ENCODE measurements around the gene HLA-DQA1.

The HLA-DQA1 gene

GRCh38 chr6:32603888-32604287 is 33.3 kb upstream of the HLA-DQA1 start:
- no peak overlapping the region for H3K4me3 ChIP-seq (ENCODE audit: low read depth, low read length)
- DNase-seq (ENCODE audit: low read depth), result no peak
- no peak for TF ChIP-seq MAX (IDR thresholded peaks at IDR 0.05; ENCODE audit: low read depth, low read length)
- no peak for TF ChIP-seq MYC (IDR thresholded peaks at IDR 0.05; ENCODE audit: low read depth, low read length)
- no peak for TF ChIP-seq POLR2A (IDR thresholded peaks at IDR 0.05; ENCODE audit: extremely low read depth, insufficient read length)
- no peak for TF ChIP-seq CTCF (IDR thresholded peaks at IDR 0.05; ENCODE audit: low read depth, low read length)

GRCh38 chr6:32604434-32604877 is 32.8 kb upstream of the HLA-DQA1 start:
- H3K4me3 ChIP-seq (ENCODE audit: low read depth, low read length), result no peak overlapping the region
- TF ChIP-seq MYC (IDR thresholded peaks at IDR 0.05; ENCODE audit: low read depth, low read length), result no peak
- no peak for DNase-seq (ENCODE audit: low read depth)

- DNase-seq (ENCODE audit: low read depth), result no peak
- TF ChIP-seq POLR2A (IDR thresholded peaks at IDR 0.05; ENCODE audit: extremely low read depth, insufficient read length) (no peak), MYC (IDR thresholded peaks at IDR 0.05; ENCODE audit: low read depth, low read length) (no peak), CTCF (IDR thresholded peaks at IDR 0.05; ENCODE audit: low read depth, low read length) (no peak), MAX (IDR thresholded peaks at IDR 0.05; ENCODE audit: low read depth, low read length) (no peak)
- H3K4me3 ChIP-seq (ENCODE audit: low read depth, low read length), result no peak overlapping the region
Observed at GRCh38 chr6:32607263-32607987, 29.8 kb upstream of the HLA-DQA1 start.

GRCh38 chr6:32607988-32608298 is 29.3 kb upstream of the HLA-DQA1 start:
- TF ChIP-seq POLR2A (IDR thresholded peaks at IDR 0.05; ENCODE audit: extremely low read depth, insufficient read length), result no peak
- no peak for TF ChIP-seq MYC (IDR thresholded peaks at IDR 0.05; ENCODE audit: low read depth, low read length)
- TF ChIP-seq CTCF (IDR thresholded peaks at IDR 0.05; ENCODE audit: low read depth, low read length), result no peak
- no peak for TF ChIP-seq MAX (IDR thresholded peaks at IDR 0.05; ENCODE audit: low read depth, low read length)
- no peak overlapping the region for H3K4me3 ChIP-seq (ENCODE audit: low read depth, low read length)
- no peak for DNase-seq (ENCODE audit: low read depth)

- no peak for TF ChIP-seq MYC (IDR thresholded peaks at IDR 0.05; ENCODE audit: low read depth, low read length)
- no peak for TF ChIP-seq CTCF (IDR thresholded peaks at IDR 0.05; ENCODE audit: low read depth, low read length)
- no peak for TF ChIP-seq MAX (IDR thresholded peaks at IDR 0.05; ENCODE audit: low read depth, low read length)
- no peak for TF ChIP-seq POLR2A (IDR thresholded peaks at IDR 0.05; ENCODE audit: extremely low read depth, insufficient read length)
- no peak overlapping the region for H3K4me3 ChIP-seq (ENCODE audit: low read depth, low read length)
- DNase-seq (ENCODE audit: low read depth), result no peak
Observed at GRCh38 chr6:32608362-32608761, 28.8 kb upstream of the HLA-DQA1 start.

- TF ChIP-seq CTCF (IDR thresholded peaks at IDR 0.05; ENCODE audit: low read depth, low read length) (no peak), MAX (IDR thresholded peaks at IDR 0.05; ENCODE audit: low read depth, low read length) (no peak), MYC (IDR thresholded peaks at IDR 0.05; ENCODE audit: low read depth, low read length) (no peak), POLR2A (IDR thresholded peaks at IDR 0.05; ENCODE audit: extremely low read depth, insufficient read length) (no peak)
- H3K4me3 ChIP-seq (ENCODE audit: low read depth, low read length), result no peak overlapping the region
- DNase-seq (ENCODE audit: low read depth), result no peak
Observed at GRCh38 chr6:32609391-32609730, 27.8 kb upstream of the HLA-DQA1 start.

All from NB4 (cell line).